Progenitor cell of endocrine pancreas (in vitro differentiated cells): ENCODE measurements around the gene RNF150. TPM values are rescaled to one million over a fixed set of nuclear protein-coding genes. Genes with fewer than 3 reads are reported as not detected.

Experiments
- DNase-seq: peaks from one replicate; pipeline ENCODE4 v3.0.0; 2021; ENCODE audit warnings: low spot score; ENCODE audit not compliant: unreplicated experiment
- H3K27ac Mint-ChIP-seq: 2 replicates; pipeline ENCODE4 v1.8.0; 2021; ENCODE audit warnings: mild to moderate bottlenecking, moderate library complexity, mixed read lengths
- H3K27me3 Mint-ChIP-seq: 2 replicates; pipeline ENCODE4 v1.8.0; 2021; ENCODE audit warnings: mixed read lengths
- H3K36me3 Mint-ChIP-seq: 2 replicates; pipeline ENCODE4 v1.8.0; 2022; ENCODE audit warnings: mixed read lengths; ENCODE audit not compliant: insufficient read depth
- H3K4me1 Mint-ChIP-seq: 2 replicates; pipeline ENCODE4 v1.8.0; 2021; ENCODE audit warnings: low read depth, mixed read lengths
- H3K4me3 Mint-ChIP-seq: 2 replicates; pipeline ENCODE4 v1.8.0; 2021; ENCODE audit warnings: low read depth, mild to moderate bottlenecking, moderate library complexity, mixed read lengths
- H3K9me3 Mint-ChIP-seq: 2 replicates; pipeline ENCODE4 v1.8.0; 2021; ENCODE audit warnings: low read depth, mixed read lengths
- CTCF ChIP-seq: fragments of 200-600 bp; sonication (generic); IDR thresholded peaks from one replicate; pipeline ENCODE4 v1.5.0; 2021; ENCODE audit warnings: antibody characterized with exemption, mild to moderate bottlenecking; ENCODE audit not compliant: unreplicated experiment
- total RNA-seq: library from RNA; stranded (reverse); gene quantifications from 2 replicates; pipeline ENCODE4 v1.2.1, GENCODE V29; 2021

RNF150 gene
- total RNA-seq, 1 donor from 2014 or later, result 23.1 TPM

- DNase-seq, result no peak
- peaks cover 1% of the 10 kb centered on the region for H3K36me3 Mint-ChIP-seq
- H3K4me1 Mint-ChIP-seq, result no peaks in the 10 kb centered on the region
- H3K4me3 Mint-ChIP-seq, result no peak overlapping the region
- TF ChIP-seq CTCF, result no peak
- no peaks in the 10 kb centered on the region for H3K27me3 Mint-ChIP-seq
- peak overlapping the region; percentile 68 for H3K27ac Mint-ChIP-seq
- peaks cover under 1% of the 10 kb centered on the region for H3K9me3 Mint-ChIP-seq
These were observed 22.3 kb upstream of the RNF150 start for GRCh38 chr4:141155586-141155985.

- Mint-ChIP-seq H3K9me3 (no peaks in the 10 kb centered on the region), H3K27me3 (no peaks in the 10 kb centered on the region), H3K36me3 (no peaks in the 10 kb centered on the region), H3K4me3 (no peak overlapping the region), H3K4me1 (no peaks in the 10 kb centered on the region), H3K27ac (no peak overlapping the region)
- DNase-seq, result no peak
- no peak for TF ChIP-seq CTCF
These were observed 21.5 kb upstream of the RNF150 start for GRCh38 chr4:141154725-141155124.

- H3K27ac Mint-ChIP-seq, result no peak overlapping the region
- no peak for TF ChIP-seq CTCF
These were observed 20.7 kb upstream of the RNF150 start for GRCh38 chr4:141153751-141154510.

GRCh38 chr4:141144207-141144606 is 10.9 kb upstream of the RNF150 start:
- Mint-ChIP-seq H3K27ac (no peak overlapping the region), H3K4me1 (no peaks in the 10 kb centered on the region), H3K27me3 (peaks cover 2% of the 10 kb centered on the region), H3K36me3 (no peaks in the 10 kb centered on the region), H3K4me3 (no peak overlapping the region), H3K9me3 (no peaks in the 10 kb centered on the region)
- no peak for TF ChIP-seq CTCF
- DNase-seq, result no peak

More at GRCh38 chr4:141153751-141154510, 20.7 kb upstream of the RNF150 start:
- Mint-ChIP-seq H3K36me3 (no peaks in the 10 kb centered on the region), H3K4me1 (no peaks in the 10 kb centered on the region), H3K4me3 (no peak overlapping the region), H3K9me3 (no peaks in the 10 kb centered on the region), H3K27me3 (no peaks in the 10 kb centered on the region)
- no peak for DNase-seq

GRCh38 chr4:141142423-141142822 is 9.2 kb upstream of the RNF150 start:
- no peak for DNase-seq
- Mint-ChIP-seq H3K4me3 (no peak overlapping the region), H3K27ac (no peak overlapping the region), H3K27me3 (peaks cover 3% of the 10 kb centered on the region), H3K36me3 (no peaks in the 10 kb centered on the region), H3K4me1 (no peaks in the 10 kb centered on the region), H3K9me3 (no peaks in the 10 kb centered on the region)
- no peak for TF ChIP-seq CTCF
